NCI-H2029 treated with DMSO at 0.1 percent for 48 hours (cell line): ENCODE data around the gene ANKMY1.
"Not testable (repeated sequence)": the region's sequence is repeated elsewhere in the genome, so short reads cannot be mapped to it uniquely, and the experiment has no call there.

ENCODE experiments used
- DNase-seq: peaks from one replicate; lab custom pipeline; 2025; lab: John Stamatoyannopoulos, UW

The ANKMY1 gene

DNA sequence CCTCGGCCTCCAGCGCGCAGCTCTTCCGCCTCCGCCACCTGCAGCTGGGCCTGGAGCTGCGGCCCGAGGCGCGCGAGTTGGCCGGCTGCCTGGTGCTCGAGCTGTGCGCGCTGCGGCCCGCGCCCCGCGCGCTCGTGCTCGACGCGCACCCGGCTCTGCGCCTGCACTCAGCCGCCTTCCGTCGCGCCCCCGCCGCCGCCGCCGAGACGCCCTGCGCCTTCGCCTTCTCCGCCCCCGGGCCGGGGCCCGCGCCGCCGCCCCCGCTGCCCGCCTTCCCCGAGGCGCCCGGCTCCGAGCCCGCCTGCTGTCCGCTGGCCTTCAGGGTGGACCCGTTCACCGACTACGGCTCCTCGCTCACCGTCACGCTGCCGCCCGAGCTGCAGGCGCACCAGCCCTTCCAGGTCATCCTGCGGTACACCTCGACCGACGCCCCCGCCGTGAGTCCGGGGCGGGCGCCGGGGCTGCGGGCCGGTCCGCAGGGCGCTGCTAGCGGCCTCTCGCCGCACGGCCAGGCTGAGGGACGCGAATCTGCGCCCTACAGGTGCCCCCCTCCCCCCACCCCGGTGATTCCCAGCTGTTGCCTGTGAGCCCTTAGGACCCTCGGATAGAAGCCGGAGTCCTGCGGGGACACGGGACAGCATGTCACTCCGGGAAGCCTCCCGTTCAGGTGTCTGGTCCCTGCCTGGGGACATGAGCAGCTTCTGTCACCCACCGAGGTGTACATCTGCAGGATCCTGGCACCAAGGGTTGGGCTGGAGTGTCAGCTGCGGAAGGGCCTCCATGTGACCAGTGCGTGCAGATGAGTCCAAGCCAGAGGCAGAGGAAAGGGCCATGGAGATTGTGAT lies 11.1 kb upstream of the ANKMY1 start:
- DNase-seq = no peak

DNA sequence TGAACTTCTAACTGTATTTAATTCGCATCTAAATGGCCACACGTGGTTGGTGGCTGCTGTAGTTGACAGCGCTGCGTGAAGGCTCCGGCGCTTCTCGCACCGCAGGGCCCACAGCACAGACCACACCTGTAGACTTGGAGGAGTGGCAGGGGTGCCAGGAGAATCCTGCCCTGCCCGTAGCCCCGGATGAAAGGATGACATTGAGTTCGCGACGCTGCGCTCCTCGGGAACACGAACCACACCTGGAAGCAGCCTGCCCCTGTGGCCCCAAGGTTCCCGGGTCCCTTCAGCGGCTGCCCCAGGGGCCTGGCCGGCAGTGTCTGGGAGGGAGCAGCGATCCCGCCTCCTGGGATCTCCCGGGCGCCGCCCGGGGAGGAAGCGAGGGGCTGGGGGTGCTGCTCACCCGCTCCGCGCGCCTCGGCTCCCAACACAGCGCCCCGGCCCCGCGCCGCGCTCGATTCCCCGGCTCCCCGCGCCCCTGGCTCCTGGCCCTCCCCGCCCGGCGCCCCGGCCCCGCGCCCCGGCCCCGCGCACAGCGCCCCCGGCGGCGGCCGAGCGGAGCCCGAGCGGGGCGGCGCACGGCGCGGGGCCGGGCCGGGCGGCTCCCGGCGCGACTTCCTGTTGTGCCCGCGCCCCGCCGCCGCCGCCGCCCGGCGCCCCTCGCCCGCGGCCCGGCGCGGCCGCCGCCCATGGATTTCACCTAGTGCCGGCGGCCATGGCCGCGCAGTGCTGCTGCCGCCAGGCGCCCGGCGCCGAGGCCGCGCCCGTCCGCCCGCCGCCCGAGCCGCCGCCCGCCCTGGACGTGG lies 10.3 kb upstream of the ANKMY1 start, which contains the start of gene RNPEPL1:
TSS of gene RNPEPL1 (plus strand) at position 613 of the 806 bp plus-strand sequence. CDS start at position 716, 103 bp downstream.
- DNase-seq = no peak

DNA sequence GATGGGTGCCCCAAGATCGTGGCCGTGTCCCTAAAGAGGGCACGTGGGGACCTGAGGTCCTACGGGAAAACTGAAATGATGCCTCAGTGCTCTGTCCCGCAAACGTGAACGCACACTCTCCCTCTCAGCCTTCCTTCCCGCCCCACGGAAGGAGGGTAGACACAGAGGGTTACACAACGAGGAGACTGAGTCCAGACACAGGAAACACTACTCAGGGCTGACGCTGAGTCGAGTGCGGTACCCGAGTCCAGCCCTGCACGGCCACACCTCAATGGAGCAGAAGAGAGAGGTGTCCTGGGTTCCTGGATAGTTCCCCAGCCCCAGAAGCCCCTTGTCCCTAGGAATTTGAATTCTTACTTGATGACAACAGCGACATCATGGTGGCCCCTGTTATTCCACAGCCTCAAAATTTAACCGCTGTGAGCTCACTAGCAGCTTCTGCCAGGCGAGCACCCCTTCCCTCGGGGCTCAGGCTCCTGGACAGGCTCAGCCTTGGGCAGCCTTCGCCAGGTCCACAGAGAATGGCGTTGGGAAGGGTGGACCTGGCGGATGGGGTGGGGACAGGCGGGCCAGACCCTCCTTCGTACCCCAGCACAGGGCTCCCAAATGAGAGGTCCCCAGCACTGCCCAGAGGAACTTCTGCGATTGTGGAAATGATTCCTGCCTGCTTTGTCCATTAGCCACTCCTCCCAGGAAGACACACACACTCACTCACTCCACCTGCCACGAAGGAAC lies 9.5 kb upstream of the ANKMY1 start:
- no peak for DNase-seq

DNA sequence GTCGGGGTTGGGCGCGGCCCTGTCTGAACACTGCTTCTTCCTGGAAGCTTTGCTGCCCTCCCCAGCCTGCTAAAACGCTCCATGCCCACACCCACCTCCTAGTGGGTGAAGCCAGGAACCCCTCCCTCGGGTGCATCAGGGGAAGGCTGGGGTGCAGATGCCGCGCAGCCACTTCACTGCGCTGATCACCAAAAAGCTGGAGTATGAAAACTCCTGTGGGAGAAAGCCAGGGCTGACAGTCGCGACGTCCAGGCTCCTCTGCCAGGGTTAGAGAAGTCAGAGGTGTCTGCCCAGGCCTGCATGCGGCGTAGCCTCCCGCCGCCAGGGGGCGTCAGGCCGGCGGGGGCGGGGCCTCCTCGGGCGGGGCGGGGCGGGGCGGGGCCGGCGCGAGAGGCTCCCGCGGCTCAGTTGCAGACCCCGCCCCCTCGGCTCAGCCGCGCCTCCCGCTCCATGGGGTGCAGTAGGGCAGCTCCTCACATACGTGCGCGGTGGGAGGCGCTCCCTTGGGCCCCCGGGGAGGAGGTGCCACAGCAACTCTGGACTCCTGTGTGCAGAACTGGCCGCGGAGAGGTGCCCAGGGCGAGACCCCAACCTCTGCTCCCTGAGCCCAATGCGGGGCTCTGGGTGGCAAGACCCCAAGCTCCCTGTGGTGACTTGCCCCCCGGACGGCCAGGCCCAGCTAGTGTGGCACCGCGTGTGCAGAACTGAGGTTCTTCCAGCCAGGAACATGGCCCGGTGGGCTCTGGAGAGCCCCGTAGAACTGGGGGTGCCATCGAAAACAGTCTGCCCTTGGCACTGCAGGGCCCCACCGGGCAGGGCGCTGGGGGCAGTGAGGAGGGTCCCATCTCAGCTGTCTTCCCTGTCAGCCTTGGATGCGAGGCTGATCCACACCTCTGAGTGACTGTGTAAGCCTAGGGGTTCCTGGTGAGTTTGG lies 8.7 kb upstream of the ANKMY1 start:
- DNase-seq = peak; percentile 46

DNA sequence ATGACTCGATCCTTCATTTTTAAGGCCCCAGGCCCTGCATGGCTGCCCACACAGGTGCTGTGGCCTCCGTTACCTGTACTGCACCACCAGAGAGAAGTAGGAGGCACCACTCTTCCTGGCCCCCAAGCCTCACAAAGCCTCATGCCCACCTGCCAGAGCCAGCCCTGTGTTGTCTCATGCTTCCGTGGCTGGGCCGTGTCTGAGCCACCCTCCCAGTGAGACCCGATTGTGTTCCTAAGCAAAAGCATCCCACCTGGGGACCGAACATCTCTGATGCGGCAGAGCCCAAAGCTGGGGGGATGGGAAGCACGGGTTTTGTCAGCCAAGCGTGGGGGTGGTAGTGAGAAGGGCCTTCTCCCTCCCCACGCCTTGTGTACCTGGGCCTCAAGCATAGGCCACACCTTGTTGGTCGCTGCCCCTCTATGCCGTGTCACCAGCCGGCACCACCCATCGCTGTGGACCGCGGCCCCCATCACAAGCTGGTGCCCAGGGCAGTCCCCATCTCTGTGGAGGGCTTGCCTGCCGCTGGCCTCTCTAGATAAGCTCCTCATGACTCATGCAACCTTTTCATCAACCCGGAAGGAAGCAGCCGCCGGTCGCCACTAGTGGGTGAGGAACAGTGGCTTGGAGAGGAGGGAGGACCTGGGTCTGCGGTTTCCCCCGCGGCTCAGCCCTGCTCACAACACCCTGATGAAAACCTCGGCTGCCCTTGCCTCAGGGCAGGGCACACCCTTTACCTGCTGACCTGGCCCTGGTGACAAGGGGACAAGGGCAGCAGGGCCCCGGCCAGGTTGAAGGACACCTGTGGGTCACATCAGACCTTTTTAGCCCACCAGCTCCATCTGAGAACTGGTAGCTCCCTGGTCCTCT lies 7.8 kb upstream of the ANKMY1 start:
- peak; percentile 48 for DNase-seq

DNA sequence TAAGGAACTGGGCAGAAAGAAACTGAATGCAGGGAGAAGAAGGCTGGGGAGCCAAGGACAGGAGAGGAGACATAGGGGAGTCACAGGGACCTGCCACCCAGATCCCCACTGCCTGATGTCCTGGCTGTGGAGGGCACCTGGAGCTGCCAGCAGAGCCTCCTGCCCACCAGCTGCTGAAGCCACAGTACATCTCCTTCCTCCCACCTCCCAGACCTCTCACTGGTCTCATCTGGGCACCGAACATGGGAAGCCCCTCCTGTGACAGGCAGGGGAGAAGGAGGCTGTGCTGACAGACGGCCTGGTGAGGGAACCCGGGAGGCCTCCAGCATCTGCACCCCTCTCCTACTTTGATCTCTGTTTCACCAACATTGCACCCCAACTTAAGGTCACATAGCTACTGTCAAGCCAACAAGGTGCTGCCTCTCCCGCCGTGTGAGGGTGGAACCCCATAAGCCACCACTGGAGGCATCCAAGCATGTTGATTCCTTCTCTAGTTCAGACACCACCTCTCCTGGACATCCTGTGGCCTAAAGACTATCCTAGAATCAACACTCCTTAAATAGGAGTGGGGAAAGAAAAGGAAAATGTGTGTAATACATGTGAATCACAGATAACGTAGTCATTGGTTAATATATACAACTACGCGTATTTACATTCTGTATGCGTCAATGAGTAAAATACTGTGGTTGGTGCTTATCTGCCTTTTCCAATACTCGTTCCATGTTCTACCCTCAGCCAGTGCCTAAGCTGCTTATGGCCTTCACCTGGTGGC lies 7.0 kb upstream of the ANKMY1 start:
- DNase-seq = no peak

DNA sequence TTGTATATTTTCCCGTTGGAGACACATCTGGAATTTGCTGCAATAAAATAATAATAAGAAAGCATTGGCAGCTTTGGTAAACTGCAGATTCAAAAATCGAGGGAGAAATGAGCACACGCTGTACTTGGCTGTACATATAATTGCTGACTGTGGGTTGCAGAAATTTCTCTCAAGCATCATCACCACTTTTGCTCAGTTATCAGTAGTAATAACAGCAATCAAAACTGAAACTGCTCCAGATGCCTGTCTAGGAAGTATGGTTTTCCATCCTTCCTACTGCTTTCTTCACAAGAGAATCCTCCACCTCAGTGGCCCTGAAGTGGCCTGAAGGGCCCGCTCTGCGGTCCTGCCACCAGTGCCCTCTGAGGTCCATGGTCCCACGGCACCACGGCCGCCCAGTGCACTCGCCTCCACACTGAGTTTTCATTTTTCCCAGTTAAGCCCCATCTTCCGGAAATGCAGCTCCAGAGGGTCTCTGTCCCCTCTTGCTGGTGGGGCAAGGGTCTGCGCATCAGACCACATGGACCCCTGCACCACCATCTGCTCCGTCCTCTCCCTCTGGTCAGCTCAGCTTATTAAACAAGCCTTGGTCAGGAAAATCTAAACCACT lies 6.3 kb upstream of the ANKMY1 start:
- no peak for DNase-seq

DNA sequence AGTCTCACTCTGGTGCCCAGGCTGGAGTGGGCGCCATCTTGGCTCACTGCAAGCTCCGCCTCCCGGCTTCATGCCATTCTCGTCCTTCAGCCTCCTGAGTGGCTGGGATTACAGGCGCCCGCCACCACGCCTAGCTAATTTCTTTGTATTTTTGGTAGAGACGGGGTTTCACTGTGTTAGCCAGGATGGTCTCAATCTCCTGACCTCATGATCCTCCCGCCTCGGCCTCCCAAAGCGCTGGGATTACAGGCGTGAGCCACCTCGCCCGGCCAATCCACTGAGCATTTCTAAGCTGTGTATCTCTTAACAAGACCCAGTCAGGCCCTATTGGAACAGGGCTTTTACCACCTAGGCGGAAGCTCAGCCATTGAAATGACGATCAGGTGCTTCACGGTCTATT lies 5.4 kb upstream of the ANKMY1 start:
- DNase-seq = not testable (repeated sequence)

DNA sequence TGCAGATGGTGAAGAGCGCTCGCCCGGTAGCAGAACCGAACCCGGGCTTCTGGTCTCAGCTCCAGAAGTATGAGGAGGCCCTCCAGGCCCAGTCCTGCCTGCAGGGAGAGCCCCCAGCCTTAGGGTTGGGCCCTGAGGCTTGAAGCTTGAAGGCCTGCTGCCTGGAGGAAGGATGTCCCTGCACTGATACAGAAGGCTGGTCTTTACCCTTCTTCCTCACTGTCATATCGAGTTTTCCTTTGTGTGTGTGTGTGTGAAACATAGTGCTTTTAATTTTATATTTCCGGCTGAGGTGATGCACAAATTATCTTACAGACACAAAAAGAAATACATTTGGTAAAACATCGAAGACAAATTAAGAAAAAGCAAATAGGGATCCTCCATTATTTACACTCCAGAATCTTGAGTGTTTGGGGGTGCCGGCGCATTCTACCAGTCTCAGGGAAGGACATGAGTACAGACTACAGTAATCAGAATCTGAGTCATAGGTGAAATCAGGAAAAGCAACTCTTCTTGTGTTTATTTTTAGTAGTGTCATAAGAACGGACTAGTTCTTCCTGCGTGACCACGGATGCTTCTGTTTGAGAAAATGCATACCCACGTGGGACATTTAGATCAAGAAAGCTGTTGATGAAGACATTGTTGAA lies 3.7 kb upstream of the ANKMY1 start:
- DNase-seq = peak; percentile 66

DNA sequence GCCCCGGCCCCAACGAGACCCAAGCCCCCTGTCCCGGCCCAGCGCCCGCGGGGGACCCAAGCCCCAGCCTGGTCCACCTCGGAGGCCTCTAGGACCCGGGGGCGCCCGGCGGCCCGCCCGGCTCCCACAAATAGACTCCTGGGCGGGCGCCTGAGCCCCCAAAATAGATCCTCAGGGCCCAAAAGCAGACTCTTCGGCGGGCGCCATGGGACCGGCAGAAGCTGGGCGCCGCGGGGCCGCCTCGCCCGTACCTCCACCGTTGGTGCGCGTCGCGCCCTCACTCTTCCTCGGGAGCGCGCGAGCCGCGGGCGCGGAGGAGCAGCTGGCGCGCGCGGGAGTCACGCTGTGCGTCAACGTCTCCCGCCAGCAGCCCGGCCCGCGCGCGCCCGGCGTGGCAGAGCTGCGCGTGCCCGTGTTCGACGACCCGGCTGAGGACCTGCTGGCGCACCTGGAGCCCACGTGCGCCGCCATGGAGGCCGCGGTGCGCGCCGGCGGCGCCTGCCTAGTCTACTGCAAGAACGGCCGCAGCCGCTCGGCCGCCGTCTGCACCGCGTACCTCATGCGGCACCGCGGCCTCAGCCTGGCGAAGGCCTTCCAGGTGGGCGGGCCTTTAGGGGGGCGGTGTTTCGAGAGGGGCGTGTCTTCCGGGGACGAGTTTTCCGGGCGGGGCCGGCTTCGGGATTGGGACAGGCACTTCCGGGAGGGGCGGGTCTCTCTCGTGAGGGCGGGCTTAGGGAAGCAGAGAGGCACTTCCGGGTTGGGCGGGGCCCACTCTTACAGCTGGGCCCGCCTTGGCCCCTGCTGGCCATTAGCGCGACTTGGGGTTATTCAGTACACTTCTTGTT lies 2.9 kb upstream of the ANKMY1 start:
- peak; percentile 86 for DNase-seq

DNA sequence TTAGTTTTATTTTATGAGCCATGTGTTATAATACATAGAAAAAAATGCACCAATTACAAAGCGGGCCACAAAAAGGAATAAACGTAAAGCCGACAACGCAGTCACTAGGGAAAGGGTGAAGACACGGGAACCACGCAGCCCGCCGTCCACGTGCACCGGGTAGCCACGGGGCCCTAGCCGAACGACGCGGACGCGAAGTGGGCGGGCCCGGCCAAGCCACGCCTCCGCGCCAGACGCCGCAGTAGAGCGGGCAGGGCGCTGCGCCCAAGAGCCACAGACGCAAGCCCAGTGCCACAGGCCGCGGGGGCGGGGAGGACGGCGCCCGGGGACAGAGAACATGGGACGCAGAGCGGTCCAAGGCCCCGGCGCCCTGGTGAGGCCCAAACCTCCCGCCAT lies 2.3 kb upstream of the ANKMY1 start, which contains the start of gene DUSP28:
TSS of gene DUSP28 (plus strand) at position 274 of the 396 bp plus-strand sequence. CDS start 328 bp downstream, outside the sequence.
- no peak for DNase-seq

DNA sequence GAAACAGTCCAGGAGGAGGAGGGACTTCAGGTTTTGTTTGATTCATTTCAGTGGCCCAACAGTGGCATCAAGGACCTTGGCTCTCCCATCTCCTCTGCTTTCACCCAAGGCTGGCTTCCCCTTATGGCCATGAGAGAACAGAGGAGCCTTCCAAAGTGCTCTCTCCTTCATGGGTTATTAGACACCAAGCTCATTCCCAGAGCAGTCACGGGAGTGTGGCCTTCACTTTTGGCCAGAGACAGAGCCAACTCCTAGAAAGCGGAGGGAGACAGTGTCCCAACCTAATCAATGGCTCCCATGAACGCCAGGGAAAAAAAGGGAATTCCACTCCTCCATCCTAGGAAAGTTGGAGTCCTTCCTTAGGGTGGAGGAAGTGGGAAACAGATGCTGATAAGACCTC lies 1.5 kb upstream of the ANKMY1 start:
- no peak for DNase-seq

DNA sequence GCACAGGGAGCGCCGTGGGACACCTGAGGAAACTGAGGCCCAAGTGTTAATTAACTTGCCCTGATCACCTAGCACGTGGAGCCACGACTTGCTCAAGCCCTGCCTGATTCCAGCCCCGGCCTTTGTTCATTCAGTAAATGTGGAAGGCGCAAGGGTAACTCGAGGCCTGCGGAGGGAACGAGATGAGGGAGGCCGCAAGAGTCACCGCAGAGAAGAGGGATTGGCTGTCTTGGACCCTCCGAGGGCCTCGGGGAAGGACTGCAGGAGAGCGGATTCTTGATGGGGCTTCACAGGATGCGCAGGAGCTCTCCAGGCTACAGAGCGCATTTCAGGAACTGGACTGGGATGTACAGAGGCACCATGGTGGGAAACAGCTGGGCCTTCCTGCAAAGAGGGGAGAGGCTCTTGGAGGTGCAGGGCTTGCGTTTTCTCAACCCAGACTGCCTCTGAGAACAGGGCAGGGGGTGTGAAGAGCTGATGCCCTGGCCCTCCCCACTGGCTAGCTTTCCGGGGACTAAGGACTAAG lies 511 bp upstream of the ANKMY1 start:
- DNase-seq = no peak

DNA sequence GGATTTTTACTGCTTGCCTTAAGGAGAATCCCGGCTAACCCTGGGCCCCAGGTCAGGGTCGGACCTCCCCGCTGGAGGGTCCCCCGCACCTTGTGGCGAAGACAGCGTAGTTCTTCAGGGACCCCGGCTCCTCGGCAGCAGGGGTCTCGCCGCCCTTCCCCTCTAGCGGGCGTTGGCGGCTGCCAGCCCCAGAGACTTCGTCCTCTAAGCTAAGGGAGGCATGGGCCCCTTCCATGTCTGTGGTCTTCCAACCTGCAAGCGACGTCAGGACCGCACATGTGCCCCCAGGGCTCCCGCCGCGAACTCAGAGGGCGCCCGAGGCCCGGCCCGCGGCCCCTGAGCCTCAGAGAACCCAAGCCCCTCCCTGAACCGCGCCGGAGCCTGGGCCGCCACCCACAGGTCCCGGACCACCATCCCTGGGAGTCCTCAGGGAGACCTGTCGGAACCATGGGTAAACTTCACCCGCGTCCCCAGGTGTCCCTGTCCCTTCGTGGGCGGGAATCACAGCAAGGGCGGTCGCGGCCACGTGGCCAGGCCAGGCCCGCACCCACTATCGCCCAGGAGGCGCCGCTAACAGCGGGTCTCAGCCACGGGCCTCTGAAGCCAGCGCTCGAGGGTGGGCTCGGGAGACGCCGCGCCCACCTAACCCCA lies 562 bp downstream of the ANKMY1 start:
- no peak for DNase-seq

DNA sequence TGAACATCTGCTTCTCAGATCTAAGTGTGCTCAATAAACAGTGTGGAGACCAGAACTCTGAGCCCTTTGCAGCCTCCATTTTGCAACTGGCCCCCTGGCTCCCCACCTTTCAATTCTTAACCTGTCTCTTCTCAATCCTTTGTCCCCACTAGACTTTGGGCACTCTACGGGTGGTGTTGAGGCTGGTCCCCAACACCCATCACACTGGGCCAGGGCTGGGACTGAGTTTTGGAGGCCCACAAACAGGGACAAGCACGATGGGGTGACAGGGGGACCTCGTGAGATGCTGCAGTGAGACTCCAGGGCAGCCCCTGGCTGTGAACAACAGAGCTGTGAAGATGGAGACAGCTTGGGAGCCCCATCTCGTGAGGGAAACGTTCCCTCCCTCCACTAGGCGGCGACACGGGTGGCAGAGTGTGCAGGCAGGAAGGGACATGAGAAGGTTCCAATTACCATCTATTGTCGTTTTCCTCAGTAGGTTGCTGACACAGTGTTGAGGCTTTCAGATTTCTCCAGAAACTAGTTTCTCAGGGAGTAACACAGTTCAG lies 1.2 kb downstream of the ANKMY1 start:
- no peak for DNase-seq

DNA sequence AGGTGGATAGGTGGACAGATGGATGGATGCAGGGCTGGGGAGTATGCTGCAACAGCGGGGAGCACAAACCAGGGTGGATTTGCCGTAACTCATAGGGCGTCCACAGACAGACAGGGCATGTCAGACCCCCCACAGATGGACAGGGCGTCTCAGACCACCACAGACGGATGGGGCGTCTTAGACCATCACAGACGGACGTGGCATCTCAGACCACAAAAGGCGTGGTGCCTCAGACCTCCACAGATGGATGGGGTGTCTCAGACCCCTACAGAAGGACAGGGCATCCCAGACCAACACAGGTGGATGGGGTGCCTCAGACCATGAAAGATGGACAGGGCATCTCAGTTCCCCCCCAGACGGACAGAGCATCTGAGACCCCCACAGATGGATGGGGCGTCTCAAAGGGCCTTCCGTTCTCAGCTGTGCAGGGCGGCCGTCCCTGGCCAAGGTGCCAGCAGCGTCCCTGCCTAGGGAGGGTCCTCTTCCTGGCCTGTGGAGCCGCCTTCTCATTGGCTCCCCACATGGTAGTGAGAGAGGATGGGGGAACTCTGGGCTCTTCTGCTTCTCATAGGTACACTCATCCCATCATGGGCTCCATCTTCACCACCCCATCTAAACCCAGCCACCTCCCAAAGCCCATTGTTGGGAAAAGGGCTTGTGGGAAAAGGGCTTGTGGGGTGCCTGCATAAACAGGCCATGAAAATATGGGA lies 2.1 kb downstream of the ANKMY1 start:
- no peak for DNase-seq
